GM12873 (cell line): ENCODE measurements around the gene TLR6.

ENCODE experiments used
- TF ChIP-seq, protein P1 (sequence below): IDR thresholded peaks from 2 replicates; pipeline ENCODE4 v1.5.1; 2012; ENCODE audit warnings: low read depth, mild to moderate bottlenecking, moderate library complexity, low read length, control low read depth; ENCODE audit not compliant: insufficient read depth; ENCODE audit errors: missing control alignments

The TLR6 gene

DNA sequence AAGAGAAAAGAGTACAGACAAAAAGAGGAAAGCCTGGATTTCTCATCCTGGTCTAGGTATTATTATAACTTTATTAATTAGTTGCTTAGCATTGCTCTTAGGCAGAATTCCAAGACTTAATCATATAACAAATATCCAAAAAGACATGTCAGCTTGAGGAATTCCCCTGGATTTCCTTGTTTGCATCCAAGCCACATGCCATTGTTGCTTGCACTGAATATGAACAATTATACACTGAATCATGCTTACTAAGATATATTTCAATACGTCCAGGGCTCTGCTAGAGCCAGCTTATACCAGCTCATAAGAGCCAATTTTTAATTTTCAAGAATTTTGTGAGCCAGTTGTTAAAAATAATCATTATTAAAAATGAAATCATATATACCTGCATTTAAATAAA, 68.3 kb downstream of the TLR6 start:
- TF ChIP-seq, protein P1, sequence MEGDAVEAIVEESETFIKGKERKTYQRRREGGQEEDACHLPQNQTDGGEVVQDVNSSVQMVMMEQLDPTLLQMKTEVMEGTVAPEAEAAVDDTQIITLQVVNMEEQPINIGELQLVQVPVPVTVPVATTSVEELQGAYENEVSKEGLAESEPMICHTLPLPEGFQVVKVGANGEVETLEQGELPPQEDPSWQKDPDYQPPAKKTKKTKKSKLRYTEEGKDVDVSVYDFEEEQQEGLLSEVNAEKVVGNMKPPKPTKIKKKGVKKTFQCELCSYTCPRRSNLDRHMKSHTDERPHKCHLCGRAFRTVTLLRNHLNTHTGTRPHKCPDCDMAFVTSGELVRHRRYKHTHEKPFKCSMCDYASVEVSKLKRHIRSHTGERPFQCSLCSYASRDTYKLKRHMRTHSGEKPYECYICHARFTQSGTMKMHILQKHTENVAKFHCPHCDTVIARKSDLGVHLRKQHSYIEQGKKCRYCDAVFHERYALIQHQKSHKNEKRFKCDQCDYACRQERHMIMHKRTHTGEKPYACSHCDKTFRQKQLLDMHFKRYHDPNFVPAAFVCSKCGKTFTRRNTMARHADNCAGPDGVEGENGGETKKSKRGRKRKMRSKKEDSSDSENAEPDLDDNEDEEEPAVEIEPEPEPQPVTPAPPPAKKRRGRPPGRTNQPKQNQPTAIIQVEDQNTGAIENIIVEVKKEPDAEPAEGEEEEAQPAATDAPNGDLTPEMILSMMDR, result no peak

DNA sequence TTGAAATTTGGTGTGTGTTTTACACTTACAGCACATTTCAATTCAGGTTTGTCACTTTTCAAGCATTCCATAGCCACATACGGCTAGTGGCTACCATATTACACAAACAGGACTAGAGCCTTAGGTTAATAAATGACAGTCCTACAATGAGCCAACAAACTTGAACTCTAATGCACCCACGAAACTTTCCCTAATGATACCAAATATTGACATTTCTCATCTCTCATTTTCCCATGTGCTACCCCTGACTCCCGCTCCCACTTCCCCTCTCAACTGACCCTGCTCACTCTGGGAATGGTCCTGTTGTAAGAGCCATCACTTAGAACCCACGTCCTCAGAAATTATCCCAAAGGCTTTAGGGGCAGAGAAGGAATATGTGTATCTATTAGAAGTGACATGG, 68.9 kb downstream of the TLR6 start:
- TF ChIP-seq, protein P1, result no peak

DNA sequence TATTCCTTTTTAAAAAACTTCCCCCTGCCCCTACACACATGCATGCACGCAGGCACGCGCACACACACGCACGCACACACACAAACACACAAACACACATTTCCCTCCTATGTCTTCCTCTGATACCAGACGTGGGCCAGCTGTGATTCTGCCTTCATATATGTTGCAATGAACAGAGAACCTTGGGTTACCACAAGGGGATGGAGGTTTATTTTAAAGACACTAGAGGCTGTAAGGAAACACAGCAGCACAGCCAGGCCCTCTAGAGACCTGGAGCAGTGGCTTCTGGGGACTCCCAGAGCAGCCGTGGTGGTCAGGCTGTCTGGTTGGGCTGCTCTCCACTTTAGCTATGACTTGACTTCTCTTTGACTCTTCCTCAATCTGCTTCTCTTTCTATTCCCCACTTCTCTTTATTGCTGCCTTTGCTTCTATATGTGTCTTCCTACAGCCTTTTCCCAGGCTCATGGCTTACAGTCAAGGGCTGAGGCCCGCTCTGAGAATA, 70.7 kb downstream of the TLR6 start:
- TF ChIP-seq, protein P1, result peak; percentile 22

DNA sequence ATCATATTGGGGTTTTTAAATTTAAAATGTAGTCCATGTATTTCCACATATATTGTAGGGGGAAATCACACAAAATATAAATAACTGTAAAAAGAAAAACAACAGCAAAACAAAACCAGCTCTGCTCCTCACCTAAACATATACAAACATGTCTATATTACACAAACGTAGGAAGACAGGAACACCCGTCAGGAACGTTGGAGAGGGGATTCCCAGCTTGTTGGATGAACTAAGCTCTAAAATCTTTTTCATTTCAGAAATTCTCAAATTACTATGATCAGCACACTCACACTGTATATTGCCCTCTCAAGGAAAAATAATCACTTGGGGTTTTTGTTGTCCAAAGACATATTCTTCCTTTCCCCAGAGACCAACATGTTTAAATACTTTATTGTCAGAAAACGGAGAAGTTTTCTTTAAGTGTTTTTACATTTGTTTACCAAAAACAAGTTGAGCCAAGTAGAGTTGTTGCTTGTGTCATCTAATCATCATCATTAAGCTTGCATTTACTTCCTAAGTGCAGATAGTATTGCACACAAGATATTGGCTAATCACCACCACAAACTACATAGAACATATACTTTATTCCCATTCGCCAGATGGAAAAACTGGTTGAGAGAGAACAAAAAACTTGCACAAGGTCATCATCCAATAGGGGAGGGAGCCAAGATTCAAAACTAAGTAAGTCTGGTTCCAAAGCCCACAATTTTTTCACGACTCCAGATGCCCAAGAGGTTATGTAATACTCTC, 71.4 kb downstream of the TLR6 start:
- TF ChIP-seq, protein P1, result no peak

DNA sequence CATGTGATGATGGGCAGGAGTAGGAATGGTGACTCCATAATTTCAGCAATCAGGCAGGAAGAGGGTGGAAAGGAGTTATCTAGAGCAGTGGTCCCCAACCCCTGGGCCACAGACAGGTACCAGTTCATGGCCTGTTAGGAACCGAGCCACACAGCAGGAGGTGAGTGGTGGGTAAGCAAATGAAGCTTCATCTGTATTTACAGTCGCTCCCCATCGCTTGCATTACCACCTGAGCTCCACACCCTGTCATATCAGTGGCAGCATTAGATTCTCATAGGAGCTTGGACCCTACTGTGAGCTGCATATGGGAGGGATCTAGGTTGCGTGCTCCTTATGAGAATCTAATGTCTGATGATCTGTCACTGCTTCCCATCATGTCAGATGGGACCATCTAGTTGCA, 72.5 kb downstream of the TLR6 start:
- TF ChIP-seq, protein P1, result no peak

DNA sequence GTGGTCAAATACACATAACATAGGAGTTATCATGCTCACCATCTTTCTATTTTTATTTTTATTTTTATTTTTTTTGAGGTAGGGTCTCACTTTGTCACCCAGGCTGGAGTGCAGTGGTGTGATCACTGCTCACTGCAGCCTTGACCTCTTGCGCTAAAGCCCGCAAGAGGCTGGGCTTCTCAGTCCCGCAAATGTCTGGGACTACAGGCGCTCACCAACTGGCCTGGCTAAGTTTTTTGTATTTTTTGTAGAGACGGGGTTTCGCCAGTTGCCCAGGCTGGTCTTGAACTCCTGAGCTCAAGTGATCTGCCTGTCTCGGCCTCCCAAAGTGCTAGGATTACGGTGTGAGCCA, 73.5 kb downstream of the TLR6 start:
- TF ChIP-seq, protein P1, result no peak

DNA sequence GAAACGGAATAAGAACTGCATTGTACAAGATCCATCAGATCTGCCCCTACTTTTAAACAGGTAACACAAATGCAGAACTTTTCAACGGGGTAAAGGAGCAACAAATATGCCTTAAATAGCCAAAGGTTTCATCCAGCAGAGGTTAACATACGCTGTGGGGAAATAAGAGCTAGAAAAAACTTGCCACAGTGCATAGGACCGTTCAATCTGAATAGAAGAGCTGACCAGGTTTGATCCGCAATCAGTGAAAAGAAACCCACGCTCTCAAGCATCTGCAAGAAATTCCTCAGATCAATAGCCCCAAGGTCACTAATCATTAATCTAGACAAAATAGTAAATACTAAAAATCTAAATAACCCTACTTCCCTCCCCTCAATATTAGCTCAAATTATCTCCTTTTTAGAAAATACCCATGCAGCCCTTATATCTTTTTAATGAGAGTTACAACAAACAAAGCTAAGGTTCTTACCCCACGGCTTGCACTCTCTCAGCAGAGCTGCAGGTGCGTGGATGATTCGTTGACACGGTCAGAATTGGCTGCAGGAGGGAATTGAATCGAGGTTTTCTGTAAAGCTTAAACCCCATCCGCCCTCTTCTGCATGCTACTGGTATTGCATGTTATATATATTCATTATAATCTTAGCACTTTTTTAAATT, 74.0 kb downstream of the TLR6 start, which contains the start of gene TLR10:
TLR10 (minus strand) TSS at position 539 of the 657 bp plus-strand sequence. CDS start 7,400 bp downstream, outside the sequence.
- TF ChIP-seq, protein P1, result peak; percentile 72
